Body of pancreas (tissue), 4 donors: ENCODE data around the gene INPP5K.
"Not testable (repeated sequence)": the region's sequence is repeated elsewhere in the genome, so short reads cannot be mapped to it uniquely, and the experiment has no call there.

Experiments
- CTCF ChIP-seq, 7 experiments: fragments of 450-650 bp in 4 of 7; fragments of 200-600 bp in 3 of 7; sonication (generic) in 3 of 7; IDR thresholded peaks; one replicate each; pipeline ENCODE4 v1.5.1; 2016 to 2019; ENCODE audit warnings: antibody characterized with exemption in 7 of 7
- POLR2A ChIP-seq, 3 donors: fragments of 450-650 bp; IDR thresholded peaks; one replicate each; pipeline ENCODE4 v1.6.1; 2016; ENCODE audit warnings: antibody characterized with exemption in 3 of 3, mild to moderate bottlenecking in 2 of 3

DNA sequence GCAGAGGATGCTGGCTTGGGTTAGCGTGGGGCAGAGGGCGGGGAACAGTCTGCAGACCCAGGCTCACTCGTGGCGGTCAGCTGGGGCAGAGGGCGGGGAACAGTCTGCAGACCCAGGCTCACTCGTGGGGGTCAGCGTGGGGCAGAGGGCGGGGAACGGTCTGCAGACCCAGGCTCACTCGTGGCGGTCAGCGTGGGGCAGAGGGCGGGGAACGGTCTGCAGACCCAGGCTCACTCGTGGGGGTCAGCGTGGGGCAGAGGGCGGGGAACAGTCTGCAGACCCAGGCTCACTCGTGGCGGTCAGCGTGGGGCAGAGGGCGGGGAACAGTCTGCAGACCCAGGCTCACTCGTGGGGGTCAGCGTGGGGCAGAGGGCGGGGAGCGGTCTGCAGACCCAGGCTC lies 7.7 kb downstream of the INPP5K start:
- TF ChIP-seq CTCF, POLR2A (IDR thresholded peaks at IDR 0.05): not testable (repeated sequence)
